Stimulated activated CD4-positive, alpha-beta T cell treated with anti-CD3 and anti-CD28 coated beads, TNF-alpha, amount 100 ng/mL, for 1 hour (primary cell): ENCODE results near the gene TNS1.

Experiments used
- DNase-seq, 3 donors: peaks; one replicate each; pipeline ENCODE4 v3.0.0-alpha.2; 2020; ENCODE audit warnings: low read depth in 3 of 3, low spot score in 1 of 3

TNS1 gene

GRCh38 chr2:217875556-217876252 lies 127.1 kb downstream of the TNS1 start:
- no peak for DNase-seq

GRCh38 chr2:217875138-217875537 lies 127.7 kb downstream of the TNS1 start:
- no peak for DNase-seq

- DNase-seq, result no peak
Observed at GRCh38 chr2:217873371-217873770, 129.4 kb downstream of the TNS1 start.

DNA sequence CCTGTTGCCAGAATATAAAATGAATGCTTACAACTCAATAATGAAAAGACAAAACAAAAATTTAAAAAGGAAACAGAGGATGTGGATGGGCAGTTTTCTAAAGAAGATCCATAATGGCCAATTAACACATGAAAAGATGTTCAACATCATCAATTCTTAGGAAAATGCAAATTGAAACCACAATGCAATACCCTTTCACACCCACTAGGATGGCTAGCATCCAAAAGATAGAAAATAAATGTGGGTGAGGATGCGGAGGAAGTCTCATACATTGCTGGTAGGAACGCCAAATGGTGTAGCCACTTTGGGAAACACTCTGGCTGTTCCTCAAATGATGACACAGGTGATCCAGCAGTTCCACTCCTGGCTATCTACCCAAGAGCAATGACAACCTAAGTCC lies 130.5 kb downstream of the TNS1 start:
- DNase-seq, result no peak

GRCh38 chr2:217870528-217871011 lies 132.2 kb downstream of the TNS1 start:
- no peak for DNase-seq

DNA sequence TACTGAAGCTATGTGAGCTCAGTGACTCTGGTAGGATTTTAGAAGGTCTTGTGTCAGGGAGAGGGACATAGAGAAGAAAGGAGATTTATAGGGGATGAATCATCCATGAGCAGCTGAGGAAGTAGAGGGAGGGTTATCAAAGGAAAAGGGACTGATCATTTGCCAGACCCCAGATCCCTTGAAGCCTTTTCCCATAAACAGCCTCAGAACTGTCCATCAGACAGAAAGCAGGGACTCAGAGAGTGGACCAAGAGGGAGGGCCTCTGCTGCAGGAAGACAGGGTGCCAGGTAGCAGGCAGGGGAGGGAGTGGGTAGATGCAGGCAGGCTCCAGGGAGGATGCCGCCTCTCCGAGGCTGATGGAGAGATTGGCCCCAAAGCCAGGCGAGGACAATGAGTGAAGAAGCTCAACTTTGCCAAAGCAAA lies 133.9 kb downstream of the TNS1 start:
- DNase-seq, result no peak

DNA sequence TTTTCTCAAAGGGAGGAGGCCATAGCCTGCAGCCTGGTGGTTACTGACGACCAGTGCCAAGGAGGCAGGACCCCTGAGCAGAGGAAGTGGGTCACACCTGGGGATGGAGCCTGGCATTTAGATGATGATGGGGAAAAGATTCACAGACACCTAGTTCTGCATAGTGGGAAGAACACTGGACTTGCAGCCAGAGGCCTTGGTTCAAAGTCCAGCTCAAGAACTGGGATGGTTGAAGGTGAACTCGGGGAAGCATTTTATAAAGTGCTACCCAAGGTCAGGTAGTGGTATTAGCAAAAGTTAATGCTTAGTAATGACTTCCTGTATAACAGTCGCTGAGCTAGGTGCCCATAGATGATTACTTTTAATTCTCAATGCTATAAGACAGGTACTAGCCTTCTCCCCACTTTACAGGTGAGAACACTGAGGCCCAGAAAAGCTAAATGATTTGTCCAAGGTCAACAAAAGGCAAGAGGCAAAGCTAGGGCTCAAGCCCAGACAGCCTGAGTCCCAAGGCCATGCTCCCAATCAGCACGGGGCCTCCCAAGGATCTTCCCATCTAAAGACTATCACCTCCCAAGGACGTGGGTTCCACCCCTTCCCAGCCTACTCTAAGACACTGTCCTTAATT lies 134.4 kb downstream of the TNS1 start:
- DNase-seq, result no peak

DNA sequence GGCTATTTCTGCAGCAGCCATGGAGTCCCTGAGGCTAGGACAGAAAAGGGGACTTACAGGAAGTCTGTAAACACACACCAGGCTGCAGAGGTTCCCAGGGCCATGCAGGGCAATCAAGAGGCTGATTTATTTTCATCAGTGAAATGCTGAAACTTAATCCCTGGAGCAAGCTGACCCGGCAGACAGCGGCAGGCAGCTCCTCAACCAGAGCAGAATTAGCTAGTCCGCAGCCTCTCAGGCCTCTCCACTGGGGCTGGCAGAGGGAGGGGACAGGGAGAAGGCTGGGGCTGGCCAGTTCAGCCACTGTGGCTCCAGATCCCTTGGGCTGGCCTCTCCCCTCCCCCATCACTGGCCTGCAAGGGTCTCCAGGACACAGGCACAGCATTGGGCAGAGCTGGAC lies 136.3 kb downstream of the TNS1 start:
- DNase-seq, result no peak

- DNase-seq, result no peak
Observed at GRCh38 chr2:217864963-217865772, 137.6 kb downstream of the TNS1 start.

GRCh38 chr2:217863883-217864282 lies 138.9 kb downstream of the TNS1 start:
- DNase-seq, result no peak

- no peak for DNase-seq
Observed at GRCh38 chr2:217861334-217861877, 141.4 kb downstream of the TNS1 start.

DNA sequence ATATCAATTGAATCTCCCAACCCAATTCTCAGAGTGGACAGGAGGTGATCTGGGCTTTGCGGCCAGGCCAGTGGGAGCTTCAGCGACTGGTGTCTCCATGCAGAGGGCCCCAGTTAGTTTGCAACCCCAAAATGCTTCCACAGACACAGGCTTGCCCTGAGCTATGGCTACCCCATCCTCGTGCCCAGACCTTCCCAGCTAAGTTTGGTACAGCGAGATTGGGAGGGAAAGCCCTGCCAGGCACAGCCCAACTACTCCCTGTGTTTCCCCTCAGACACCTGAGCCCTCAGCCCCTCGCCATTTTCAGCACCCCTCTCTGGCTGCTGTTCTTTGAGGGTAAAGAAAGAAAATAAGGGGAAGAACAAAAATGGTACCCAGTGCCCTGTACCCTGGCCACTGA lies 142.9 kb downstream of the TNS1 start:
- no peak for DNase-seq

DNA sequence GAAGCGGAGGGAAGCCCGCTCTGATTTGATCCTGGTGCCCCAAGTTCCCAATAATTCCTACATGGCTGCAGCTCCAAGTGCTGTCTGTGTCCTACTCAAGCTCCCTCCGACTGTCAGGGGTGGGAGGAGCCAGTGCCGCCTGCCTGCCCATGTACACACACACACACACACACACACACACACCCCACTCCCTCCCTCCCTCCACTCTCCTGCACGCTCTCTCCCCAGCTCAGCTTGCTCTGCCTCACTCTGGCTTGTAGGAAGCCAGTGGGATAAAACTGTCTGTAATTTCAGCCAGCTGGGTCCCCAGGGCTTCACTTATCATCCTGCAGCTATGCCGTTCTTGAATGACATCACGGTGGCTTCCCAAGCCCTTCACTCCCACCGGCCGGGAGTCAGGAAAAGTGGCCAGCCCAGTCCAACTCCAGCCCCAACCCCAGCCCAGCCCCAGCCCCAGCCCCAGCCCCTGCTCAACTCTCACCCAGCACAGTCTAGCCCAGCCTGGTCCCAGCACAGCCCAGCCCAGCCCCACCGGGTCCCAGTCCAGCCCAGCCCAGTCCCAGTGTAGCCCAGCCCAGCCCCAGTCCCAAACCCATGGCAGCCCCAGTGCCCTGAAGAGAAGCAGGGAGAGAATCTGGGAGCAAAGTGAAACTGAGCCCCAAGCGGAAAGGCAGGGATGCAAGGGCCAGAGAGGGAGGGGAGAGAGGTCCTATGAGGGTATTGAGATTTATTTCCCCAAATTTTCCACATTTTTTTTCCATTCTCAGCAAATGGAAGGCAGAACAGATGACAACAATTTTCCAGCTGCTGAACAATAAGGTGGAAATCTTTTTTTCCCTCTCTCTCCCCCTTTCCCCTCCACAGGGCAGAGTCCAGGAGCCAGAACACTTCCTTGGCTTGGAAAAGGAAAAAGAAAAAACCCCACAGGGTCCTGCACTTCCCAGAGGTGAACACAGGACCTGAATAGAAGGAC lies 144.0 kb downstream of the TNS1 start:
- no peak for DNase-seq

DNA sequence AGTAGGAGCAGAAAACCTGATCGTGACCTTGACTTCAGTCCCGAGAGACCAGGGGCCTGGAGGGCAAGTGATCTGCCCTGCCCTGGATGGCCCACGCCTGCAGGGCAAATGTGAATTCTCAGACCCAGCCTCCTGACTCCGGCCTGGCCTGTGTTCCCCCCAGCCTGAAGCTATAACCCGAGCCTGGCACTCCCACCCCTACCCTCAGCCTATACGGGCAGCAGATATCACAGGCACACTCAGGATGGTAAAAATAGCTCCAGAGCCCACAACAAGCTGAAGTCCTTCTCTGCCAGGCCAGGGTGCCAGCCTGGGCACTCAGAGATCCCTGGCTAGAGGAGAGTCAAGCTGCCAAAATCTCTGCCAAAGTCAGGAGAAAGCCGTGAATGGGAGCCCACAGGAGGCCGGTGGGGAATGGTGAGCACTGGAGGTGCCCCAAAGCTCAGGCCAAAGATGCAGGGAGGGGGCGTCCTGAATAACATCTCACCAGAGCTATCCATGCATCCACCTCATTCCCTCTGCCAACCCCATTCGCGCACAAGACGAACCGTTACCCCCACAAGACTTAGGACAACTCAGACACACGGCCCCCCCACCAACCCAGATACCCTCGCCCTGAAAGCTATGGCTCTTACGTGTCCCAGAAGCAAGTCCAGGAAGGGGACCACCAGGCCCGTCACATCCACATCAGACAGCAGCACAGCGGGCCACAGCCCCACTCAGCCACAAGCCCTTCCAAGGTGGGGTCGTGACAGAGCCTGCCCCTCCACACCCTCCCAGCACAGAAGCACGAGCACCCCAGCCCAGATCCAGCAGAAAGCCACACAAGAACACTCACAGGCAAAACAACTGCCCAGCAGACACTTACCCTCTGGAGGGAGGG lies 144.9 kb downstream of the TNS1 start:
- DNase-seq, result no peak

- DNase-seq, result no peak
Observed at GRCh38 chr2:217856871-217857270, 145.9 kb downstream of the TNS1 start.

- DNase-seq, result no peak
Observed at GRCh38 chr2:217856159-217856558, 146.6 kb downstream of the TNS1 start.

DNA sequence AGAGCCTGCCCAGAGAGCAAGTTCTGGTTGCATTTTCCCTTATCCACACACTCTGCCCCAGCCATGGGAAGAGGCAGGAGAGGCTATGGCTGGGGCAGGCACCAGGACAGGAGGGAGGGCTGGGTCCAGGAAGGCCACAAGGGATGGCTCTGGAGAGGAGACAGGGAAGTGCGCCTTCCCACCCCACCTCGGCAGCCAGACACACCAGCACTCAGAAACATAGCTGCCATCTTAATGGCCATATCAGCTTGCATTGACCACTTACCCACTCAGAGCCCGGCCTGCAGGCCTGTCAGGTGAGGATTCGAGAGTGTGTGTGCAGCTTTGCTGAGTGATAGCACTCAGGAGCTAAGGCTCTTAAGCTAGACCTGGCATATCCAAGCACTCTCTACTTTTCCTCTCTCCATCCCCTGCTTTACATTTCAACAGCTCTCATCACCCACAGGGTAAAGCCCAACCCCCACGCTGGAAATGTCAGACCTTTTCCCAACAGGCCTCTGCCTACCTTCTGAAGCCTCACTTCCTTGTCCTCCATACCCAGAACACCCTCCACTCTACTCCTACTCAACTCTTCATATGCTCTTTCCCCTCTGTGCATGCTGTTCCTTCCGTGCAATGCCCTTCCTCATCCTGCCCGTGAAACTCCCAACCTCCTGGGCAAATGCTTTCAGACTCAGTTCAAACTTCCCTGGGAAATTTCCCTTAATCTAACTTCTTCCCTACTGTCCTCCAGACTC lies 147.9 kb downstream of the TNS1 start:
- no peak for DNase-seq

DNA sequence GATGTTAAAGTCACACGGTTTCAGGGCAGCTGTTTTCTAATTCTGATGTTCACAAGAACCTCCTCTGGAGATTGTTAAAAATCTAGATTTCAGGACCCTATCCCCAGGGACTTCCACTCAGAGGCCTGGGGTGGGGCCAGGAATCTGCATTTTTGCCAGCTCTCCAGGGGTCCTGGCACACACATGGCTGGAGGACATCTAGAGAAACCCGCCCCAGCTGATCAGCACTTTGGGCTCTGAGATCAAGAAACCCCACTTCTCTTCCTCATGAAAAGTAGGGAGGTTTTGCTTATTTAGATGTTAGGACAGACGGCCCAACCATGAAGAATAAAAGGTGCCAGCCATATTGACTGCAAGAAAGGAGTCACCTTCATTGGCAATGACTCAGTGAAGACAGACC lies 148.8 kb downstream of the TNS1 start:
- DNase-seq, result no peak

- no peak for DNase-seq
Observed at GRCh38 chr2:217853301-217853881, 149.4 kb downstream of the TNS1 start.
